Measurements from ENCODE around the gene CD3D. TPM values are rescaled to one million over a fixed set of nuclear protein-coding genes. Genes with fewer than 3 reads are reported as not detected.

CD3D gene
- total and polyA plus RNA-seq, 2 of the 4 experiments (the other 2 are of a cell fraction) = not detected

DNA sequence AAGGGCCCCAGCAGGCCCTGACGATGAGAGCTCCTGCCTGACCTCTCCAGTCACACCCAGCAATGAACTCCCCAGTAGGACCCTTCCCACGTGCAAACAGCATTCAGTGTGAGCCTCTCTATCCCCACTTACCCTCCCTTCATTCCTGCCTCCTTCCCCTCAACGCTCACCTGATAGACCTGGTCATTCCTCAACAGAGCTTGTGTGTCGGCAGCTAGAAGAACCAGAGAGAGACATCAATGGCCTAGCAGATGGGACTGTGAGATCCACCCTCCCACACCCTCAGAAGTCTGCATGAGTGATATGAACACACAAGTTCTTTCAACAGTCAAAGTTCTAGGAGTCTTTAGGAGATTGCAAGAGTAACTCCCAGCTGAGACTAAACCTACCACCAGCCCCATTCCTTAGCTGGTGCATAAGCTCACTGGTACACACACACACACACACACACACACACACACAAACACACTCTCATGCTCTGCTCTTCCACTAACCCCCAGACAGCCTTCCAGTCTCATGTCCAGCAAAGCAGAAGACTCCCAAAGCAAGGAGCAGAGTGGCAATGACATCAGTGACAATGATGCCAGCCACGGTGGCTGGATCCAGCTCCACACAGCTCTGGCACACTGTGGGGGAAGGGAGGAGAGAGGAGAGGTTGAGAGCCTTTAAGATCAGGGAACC is 3.1 kb downstream of the CD3D start:
- Histone ChIP-seq H3K27ac (ENCODE audit: insufficient read depth, low read length) (no peak overlapping the region), H4K8ac (ENCODE audit: low read depth in 2 of 2, low read length in 2 of 2) (no peak overlapping the region), H2BK5ac (ENCODE audit: low read depth, low read length, poor library complexity, severe bottlenecking) (no peak overlapping the region), H3K23ac (ENCODE audit: low read depth, low read length) (no peak overlapping the region), H3K27me3 (ENCODE audit: control insufficient read depth, insufficient read depth, low read length) (peaks cover 13% of the 10 kb centered on the region), H3K9me1 (ENCODE audit: insufficient read depth, low read length) (no peaks in the 10 kb centered on the region), H2BK20ac (ENCODE audit: low read depth, low read length) (no peak overlapping the region), H3K4ac (ENCODE audit: low read depth, low read length) (no peak overlapping the region), H4K91ac (ENCODE audit: insufficient read depth, low read depth, low read length) (no peak overlapping the region), H3K9me3 (ENCODE audit: control insufficient read depth, insufficient read depth, low read length) (no peaks in the 10 kb centered on the region), H3K18ac (ENCODE audit: low read depth, low read length) (no peak overlapping the region), H3K79me1 (ENCODE audit: low read depth in 1 of 2, low read length in 2 of 2) (no peaks in the 10 kb centered on the region), H2AK5ac (ENCODE audit: low read depth, low read length) (no peak overlapping the region), H2BK15ac (ENCODE audit: low read depth, low read length) (no peak overlapping the region), H3K56ac (ENCODE audit: extremely low read depth, insufficient read depth, low read length) (no peak overlapping the region), H3K36me3 (ENCODE audit: control insufficient read depth, insufficient read depth, low read length) (no peaks in the 10 kb centered on the region), H3K4me2 (ENCODE audit: low read depth, low read length) (no peak overlapping the region), H2BK120ac (ENCODE audit: low read depth, low read length) (no peak overlapping the region), H3K14ac (replicated peaks; ENCODE audit: low read depth, low read length) (no peak overlapping the region), H3K4me1 (ENCODE audit: control insufficient read depth, insufficient read depth, low read length) (no peaks in the 10 kb centered on the region), H3K9ac (ENCODE audit: low read depth, low read length) (no peak overlapping the region), H4K20me1 (ENCODE audit: insufficient read depth, low read length) (no peaks in the 10 kb centered on the region), H2AK9ac (replicated peaks; ENCODE audit: low read depth, low read length, poor library complexity) (no peak overlapping the region), H4K5ac (ENCODE audit: low read depth, low read length) (no peak overlapping the region), H2AFZ (replicated peaks; ENCODE audit: low read length, poor library complexity) (no peak overlapping the region), H3K4me3 (ENCODE audit: insufficient read depth, low read depth, low read length) (no peak overlapping the region)
- DNase-seq (no peak), ATAC-seq (ENCODE audit: low read depth) (no peak)
- ChIA-PET CTCF (no interaction called here), POLR2A (ENCODE audit: unreplicated experiment) (no interaction called here)
- no peak for TF ChIP-seq POLR2A (IDR thresholded peaks at IDR 0.05; ENCODE audit: low read depth, low read length)
- no peak for TF ChIP-seq CEBPB (IDR thresholded peaks at IDR 0.05; ENCODE audit: low read depth, low read length)
- no peak for TF ChIP-seq FOS (IDR thresholded peaks at IDR 0.05; ENCODE audit: low read depth, low read length)
- no peak for TF ChIP-seq MAFK (IDR thresholded peaks at IDR 0.05; ENCODE audit: low read depth, low read length)
- no peak for TF ChIP-seq MAZ (IDR thresholded peaks at IDR 0.05; ENCODE audit: borderline replicate concordance, low read depth, low read length)
- TF ChIP-seq MXI1 (IDR thresholded peaks at IDR 0.05; ENCODE audit: borderline replicate concordance, low read depth, low read length) = no peak
- no peak for TF ChIP-seq RFX5 (IDR thresholded peaks at IDR 0.05; ENCODE audit: low read depth, low read length)
- no peak for TF ChIP-seq NFE2L2 (IDR thresholded peaks at IDR 0.05; ENCODE audit: low read depth, low read length)
- WGBS, 2 experiments (ENCODE audit: extremely low coverage in 2 of 2, insufficient read length in 1 of 2) = 40% methylated on average over 2 of the region's 5 CpGs; no CpG with 5 or more reads in 1 of the 2 experiments
- intact Hi-C loops (cut with micrococcal nuclease) = no loop called here
- dilution Hi-C loops (cut with HindIII; ENCODE audit: low sequenced_read_pairs, unreplicated experiment) = no loop called here
- in situ Hi-C loops (cut with MboI; ENCODE audit: low sequenced_read_pairs) = no loop called here
- BruUV-seq (replicated peaks) = no TSS peak
